SU-DHL-6 (cell line): ENCODE measurements around the gene GJB6.

ENCODE experiments used
- H2AFZ ChIP-seq: fragments of 200-600 bp; sonication (generic); 2 replicates; pipeline ENCODE4 v1.6.1; 2014; ENCODE audit warnings: low read depth, mild to moderate bottlenecking, moderate library complexity, mixed read lengths, antibody characterized with exemption, low read length; ENCODE audit not compliant: severe bottlenecking
- H3F3A ChIP-seq: fragments of 200-600 bp; shearing (Covaris generic); 2 replicates; pipeline ENCODE4 v1.6.0; 2016; ENCODE audit warnings: antibody characterized with exemption, mild to moderate bottlenecking; ENCODE audit not compliant: insufficient read depth
- H3K27ac ChIP-seq: fragments of 200-600 bp; sonication (generic); 2 replicates; pipeline ENCODE4 v1.5.1; 2016; ENCODE audit warnings: low read depth, mild to moderate bottlenecking, low read length, moderate library complexity, mixed read lengths
- H3K27me3 ChIP-seq: fragments of 200-600 bp; sonication (generic), shearing (Covaris generic); 2 replicates; pipeline ENCODE4 v1.6.0; 2014; ENCODE audit warnings: mild to moderate bottlenecking, low read length
- H3K36me3 ChIP-seq: fragments of 200-600 bp; sonication (generic); 2 replicates; pipeline ENCODE4 v1.6.1; 2014; ENCODE audit warnings: mild to moderate bottlenecking, low read length, mixed read lengths
- H3K4me2 ChIP-seq: fragments of 300-600, 200-600 bp; shearing (Covaris generic), sonication (generic); 2 replicates; pipeline ENCODE4 v1.6.0; 2014; ENCODE audit warnings: low read length, low read depth, mild to moderate bottlenecking; ENCODE audit not compliant: poor library complexity, severe bottlenecking
- H3K4me3 ChIP-seq: fragments of 200-600 bp; sonication (generic); 2 replicates; pipeline ENCODE4 v1.5.1; 2014; ENCODE audit warnings: antibody characterized with exemption, low read length, mild to moderate bottlenecking, mixed read lengths; ENCODE audit not compliant: insufficient read depth, poor library complexity, severe bottlenecking
- H3K79me2 ChIP-seq: fragments of 200-600 bp; sonication (generic); 2 replicates; pipeline ENCODE4 v1.6.1; 2014; ENCODE audit warnings: mild to moderate bottlenecking, low read length, moderate library complexity; ENCODE audit not compliant: insufficient read depth
- H3K9ac ChIP-seq: fragments of 200-600 bp; sonication (generic); 2 replicates; pipeline ENCODE4 v1.7.0; 2014; ENCODE audit warnings: mild to moderate bottlenecking, low read length
- H3K9me2 ChIP-seq: fragments of 200-600 bp; sonication (generic); replicated peaks from 2 replicates; pipeline ENCODE4 v1.6.1; 2014; ENCODE audit warnings: low read length; ENCODE audit not compliant: insufficient read depth
- H3K9me3 ChIP-seq: fragments of 200-600 bp; sonication (generic); 2 replicates; pipeline ENCODE4 v1.6.1; 2014; ENCODE audit warnings: low read length, mixed read lengths; ENCODE audit not compliant: insufficient read depth
- H4K20me1 ChIP-seq: fragments of 200-600 bp; sonication (generic); 2 replicates; pipeline ENCODE4 v1.6.1; 2014; ENCODE audit warnings: low read depth, mild to moderate bottlenecking, antibody characterized with exemption, low read length, moderate library complexity, mixed read lengths
- CTCF ChIP-seq: fragments of 200-600 bp; sonication (generic); IDR thresholded peaks from one replicate; pipeline ENCODE4 v1.5.1; 2017; ENCODE audit warnings: antibody characterized with exemption, mild to moderate bottlenecking, low read length, moderate library complexity; ENCODE audit not compliant: insufficient read depth, poor library complexity, severe bottlenecking
- EZH2phosphoT487 ChIP-seq: fragments of 200-600 bp; sonication (generic), shearing (Covaris generic); conservative IDR thresholded peaks from 2 replicates; pipeline ENCODE4 v1.6.1; 2018; ENCODE audit warnings: mild to moderate bottlenecking, antibody characterized with exemption, low read length, moderate library complexity, mixed read lengths

The GJB6 gene

GRCh38 chr13:20264271-20265018, 32.3 kb upstream of the GJB6 start:
- TF ChIP-seq EZH2phosphoT487 (no peak), CTCF (no peak)
- Histone ChIP-seq H3K9me3 (no peaks in the 10 kb centered on the region), H3K4me2 (no peak overlapping the region), H3K79me2 (no peaks in the 10 kb centered on the region), H3K9me2 (no peaks in the 10 kb centered on the region), H3F3A (no peaks in the 10 kb centered on the region), H3K27ac (no peak overlapping the region), H4K20me1 (no peaks in the 10 kb centered on the region), H3K4me3 (no peak overlapping the region), H2AFZ (no peak overlapping the region), H3K9ac (no peak overlapping the region), H3K27me3 (no peaks in the 10 kb centered on the region), H3K36me3 (no peaks in the 10 kb centered on the region)

GRCh38 chr13:20263393-20264044, 31.4 kb upstream of the GJB6 start:
- no peak overlapping the region for H3K4me2 ChIP-seq
- H3K36me3 ChIP-seq, result no peaks in the 10 kb centered on the region
- no peak overlapping the region for H3K27ac ChIP-seq
- no peaks in the 10 kb centered on the region for H3K27me3 ChIP-seq
- no peaks in the 10 kb centered on the region for H4K20me1 ChIP-seq
- H3K79me2 ChIP-seq, result no peaks in the 10 kb centered on the region
- H3K9me2 ChIP-seq, result no peaks in the 10 kb centered on the region
- no peak overlapping the region for H2AFZ ChIP-seq
- H3K9me3 ChIP-seq, result no peaks in the 10 kb centered on the region
- H3F3A ChIP-seq, result no peaks in the 10 kb centered on the region
- TF ChIP-seq CTCF (no peak), EZH2phosphoT487 (no peak)
- H3K4me3 ChIP-seq, result no peak overlapping the region
- no peak overlapping the region for H3K9ac ChIP-seq

GRCh38 chr13:20258963-20259288, 26.8 kb upstream of the GJB6 start:
- Histone ChIP-seq H3K4me2 (no peak overlapping the region), H3K9me2 (no peaks in the 10 kb centered on the region), H2AFZ (no peak overlapping the region)

More at GRCh38 chr13:20258963-20259288, 26.8 kb upstream of the GJB6 start:
- no peaks in the 10 kb centered on the region for H4K20me1 ChIP-seq
- no peaks in the 10 kb centered on the region for H3K79me2 ChIP-seq
- H3F3A ChIP-seq, result no peaks in the 10 kb centered on the region
- no peak overlapping the region for H3K27ac ChIP-seq
- no peak overlapping the region for H3K9ac ChIP-seq
- no peak for TF ChIP-seq EZH2phosphoT487
- TF ChIP-seq CTCF, result no peak
- H3K36me3 ChIP-seq, result no peaks in the 10 kb centered on the region
- no peak overlapping the region for H3K4me3 ChIP-seq
- H3K27me3 ChIP-seq, result no peaks in the 10 kb centered on the region
- H3K9me3 ChIP-seq, result no peaks in the 10 kb centered on the region
